H1 (cell line): ENCODE measurements around the gene RANBP3L. TPM values are rescaled to one million over a fixed set of nuclear protein-coding genes. Genes with fewer than 3 reads are reported as not detected.

ENCODE experiments used
- CTCF ChIA-PET: fragments of 300-600 bp; sonication (Branson Sonifier 250); formaldehyde crosslinking; loops from one replicate; lab custom pipeline; 2021; ENCODE audit not compliant: partially characterized antibody; lab: Charles Lee
- POLR2A ChIA-PET: fragments of 300-600 bp; sonication (Branson Sonifier 250); formaldehyde crosslinking; loops from one replicate; lab custom pipeline; 2021; ENCODE audit warnings: inconsistent platforms; ENCODE audit not compliant: partially characterized antibody; lab: Charles Lee
- DNase-seq, 2 experiments: peaks; one replicate each; pipeline versions ENCODE4 v3.0.0 to v3.0.0-alpha.2; 2010 to 2022; ENCODE audit warnings: low spot score in 2 of 2, low read depth in 1 of 2, mixed read lengths in 1 of 2
- FAIRE-seq: peaks from 2 replicates; lab custom pipeline; 2011; peaks lifted over from hg19 to GRCh38; lab: Jason Lieb, UNC
- H2AFZ ChIP-seq: 2 replicates; pipeline ENCODE4 v1.8.1; 2012; ENCODE audit warnings: low read length, inconsistent platforms
- H2AK5ac ChIP-seq: 2 replicates; pipeline ENCODE4 v1.6.1; 2013; ENCODE audit warnings: low read depth, low read length
- H2BK120ac ChIP-seq: replicated peaks from 2 replicates; pipeline ENCODE3; 2013; ENCODE audit warnings: low read depth, low read length, inconsistent platforms
- H2BK12ac ChIP-seq: 2 replicates; pipeline ENCODE4 v1.6.1; 2013; ENCODE audit warnings: low read depth, low read length
- H2BK15ac ChIP-seq: 2 replicates; pipeline ENCODE4 v1.6.1; 2013; ENCODE audit warnings: low read length
- H2BK20ac ChIP-seq: 2 replicates; pipeline ENCODE4 v1.6.1; 2013; ENCODE audit warnings: low read length
- H2BK5ac ChIP-seq: 2 replicates; pipeline ENCODE4 v1.6.1; 2013; ENCODE audit warnings: low read depth, low read length
- H3K14ac ChIP-seq: 2 replicates; pipeline ENCODE4 v1.6.1; 2013; ENCODE audit warnings: inconsistent platforms; ENCODE audit not compliant: insufficient read length
- H3K18ac ChIP-seq: 2 replicates; pipeline ENCODE4 v1.6.1; 2013; ENCODE audit warnings: low read length; ENCODE audit errors: extremely low read depth
- H3K23ac ChIP-seq: 2 replicates; pipeline ENCODE4 v1.6.1; 2013; ENCODE audit warnings: inconsistent platforms; ENCODE audit not compliant: insufficient read length
- H3K23me2 ChIP-seq: 2 replicates; pipeline ENCODE4 v1.6.1; 2013; ENCODE audit warnings: low read depth, low read length
- H3K27ac ChIP-seq: 2 replicates; pipeline ENCODE4 v1.6.1; 2011; ENCODE audit warnings: low read depth, low read length, inconsistent platforms
- H3K27me3 ChIP-seq, 4 experiments: replicated peaks in 1 of 4; 1 replicate in 1 of 4; 2 replicates in 3 of 4; pipeline versions ENCODE4 v1.6.1 to v1.8.1; 2011 to 2013; ENCODE audit warnings: low read length in 3 of 4, mild to moderate bottlenecking in 3 of 4, inconsistent platforms in 2 of 4, mixed read lengths in 2 of 4, moderate library complexity in 1 of 4; ENCODE audit not compliant: control insufficient read depth in 3 of 4, insufficient read depth in 3 of 4; ENCODE audit errors: extremely low read depth in 1 of 4
- H3K36me3 ChIP-seq, 4 experiments: 2 replicates each; pipeline versions ENCODE4 v1.6.1 to v1.8.1; 2011 to 2013; ENCODE audit warnings: mild to moderate bottlenecking in 4 of 4, low read length in 3 of 4, moderate library complexity in 2 of 4, control low read depth in 1 of 4, inconsistent platforms in 1 of 4; ENCODE audit not compliant: insufficient read depth in 4 of 4, control insufficient read depth in 2 of 4
- H3K4ac ChIP-seq: replicated peaks from 2 replicates; pipeline ENCODE3; 2013; ENCODE audit warnings: low read length, low read depth, mixed read lengths, inconsistent platforms; ENCODE audit not compliant: insufficient read length
- H3K4me1 ChIP-seq, 4 experiments: replicated peaks in 1 of 4; 1 replicate in 1 of 4; 2 replicates in 3 of 4; pipeline versions ENCODE4 v1.6.1 to v1.8.1; 2011 to 2013; ENCODE audit warnings: low read length in 3 of 4, inconsistent platforms in 2 of 4, mixed read lengths in 1 of 4; ENCODE audit not compliant: insufficient read depth in 4 of 4, control insufficient read depth in 3 of 4
- H3K4me2 ChIP-seq, 2 experiments: 2 replicates each; pipeline versions ENCODE4 v1.6.1 to v1.8.1; 2011 to 2013; ENCODE audit warnings: low read depth in 2 of 2, low read length in 2 of 2, control low read depth in 1 of 2, inconsistent platforms in 1 of 2, mild to moderate bottlenecking in 1 of 2; ENCODE audit not compliant: insufficient read depth in 1 of 2
- H3K4me3 ChIP-seq, 4 experiments: fragments of 200-600, 300-600 bp in 1 of 4; sonication (generic), shearing (Covaris generic), sonication (Bioruptor Twin) in 1 of 4; 2 replicates each; pipeline versions ENCODE4 v1.5.1 to v1.8.1; 2011 to 2016; ENCODE audit warnings: low read length in 4 of 4, low read depth in 3 of 4, control low read depth in 2 of 4, inconsistent platforms in 2 of 4, mild to moderate bottlenecking in 2 of 4, mixed read lengths in 1 of 4, moderate library complexity in 1 of 4; ENCODE audit not compliant: insufficient read depth in 2 of 4; ENCODE audit errors: extremely low read depth in 1 of 4
- H3K56ac ChIP-seq: replicated peaks from 2 replicates; pipeline ENCODE3; 2013; ENCODE audit warnings: low read depth, mild to moderate bottlenecking, mixed read lengths, low read length, inconsistent platforms; ENCODE audit not compliant: insufficient read length
- H3K79me1 ChIP-seq: 2 replicates; pipeline ENCODE4 v1.6.1; 2013; ENCODE audit warnings: low read depth, low read length, control low read depth
- H3K79me2 ChIP-seq, 2 experiments: 2 replicates each; pipeline versions ENCODE4 v1.6.1 to v1.8.1; 2012 to 2013; ENCODE audit warnings: low read length in 2 of 2, mild to moderate bottlenecking in 2 of 2, inconsistent platforms in 1 of 2; ENCODE audit not compliant: insufficient read depth in 2 of 2, control insufficient read depth in 1 of 2
- H3K9ac ChIP-seq, 4 experiments: replicated peaks in 1 of 4; 1 replicate in 1 of 4; 2 replicates in 3 of 4; pipeline versions ENCODE4 v1.6.1 to v1.8.1; 2011 to 2013; ENCODE audit warnings: low read depth in 3 of 4, low read length in 3 of 4, control low read depth in 2 of 4, mild to moderate bottlenecking in 2 of 4, moderate library complexity in 2 of 4, inconsistent platforms in 1 of 4; ENCODE audit errors: extremely low read depth in 1 of 4
- H3K9me3 ChIP-seq, 2 experiments: 2 replicates each; pipeline versions ENCODE4 v1.6.1 to v1.8.1; 2012 to 2013; ENCODE audit warnings: mild to moderate bottlenecking in 2 of 2, moderate library complexity in 2 of 2, control low read depth in 1 of 2, inconsistent platforms in 1 of 2, low read depth in 1 of 2, low read length in 1 of 2, mixed read lengths in 1 of 2; ENCODE audit not compliant: insufficient read depth in 2 of 2
- H4K20me1 ChIP-seq, 2 experiments: replicated peaks in 1 of 2; 2 replicates each; pipeline versions ENCODE3 to v1.8.1; 2011 to 2013; ENCODE audit warnings: inconsistent platforms in 2 of 2, low read length in 2 of 2, mild to moderate bottlenecking in 1 of 2; ENCODE audit not compliant: insufficient read depth in 2 of 2, control insufficient read depth in 1 of 2
- H4K5ac ChIP-seq: 2 replicates; pipeline ENCODE4 v1.6.1; 2013; ENCODE audit warnings: low read length, low read depth, mixed read lengths, inconsistent platforms; ENCODE audit not compliant: insufficient read length
- H4K8ac ChIP-seq: 2 replicates; pipeline ENCODE4 v1.8.0; 2013; ENCODE audit warnings: mild to moderate bottlenecking, moderate library complexity, low read length, inconsistent platforms; ENCODE audit not compliant: insufficient read depth; ENCODE audit errors: extremely low read depth
- H4K91ac ChIP-seq: replicated peaks from 2 replicates; pipeline ENCODE3; 2013; ENCODE audit warnings: low read length, mixed read lengths, inconsistent platforms; ENCODE audit not compliant: insufficient read length
- CREB1 ChIP-seq: IDR thresholded peaks from 2 replicates; pipeline ENCODE4 v1.6.1; 2012; ENCODE audit warnings: inconsistent platforms
- EP300 ChIP-seq, 2 experiments: IDR thresholded peaks; 1 replicate in 1 of 2; 2 replicates in 1 of 2; pipeline ENCODE4 v1.6.1; 2011 to 2012; ENCODE audit warnings: low read depth in 2 of 2, low read length in 2 of 2, mild to moderate bottlenecking in 2 of 2, borderline replicate concordance in 1 of 2, inconsistent platforms in 1 of 2, moderate library complexity in 1 of 2
- RFX5 ChIP-seq: IDR thresholded peaks from 2 replicates; pipeline ENCODE4 v1.6.1; 2011; ENCODE audit warnings: low read depth, low read length, improper control_type of control experiment, borderline replicate concordance
- RNF2 ChIP-seq: fragments of 200-900, 300-1000 bp; sonication (generic); IDR thresholded peaks from 2 replicates; pipeline ENCODE4 v1.7.1; 2016; ENCODE audit warnings: borderline replicate concordance, low read depth, mild to moderate bottlenecking, antibody characterized with exemption, low read length; ENCODE audit not compliant: poor library complexity, severe bottlenecking; ENCODE audit errors: missing control alignments
- SP1 ChIP-seq: IDR thresholded peaks from 2 replicates; pipeline ENCODE4 v1.6.1; 2011; ENCODE audit warnings: low read depth, low read length
- USF2 ChIP-seq: IDR thresholded peaks from 2 replicates; pipeline ENCODE4 v1.6.1; 2011; ENCODE audit warnings: low read length, improper control_type of control experiment
- YY1 ChIP-seq: IDR thresholded peaks from 2 replicates; pipeline ENCODE4 v1.6.1; 2011; ENCODE audit warnings: low read depth, mild to moderate bottlenecking, low read length
- WGBS, 2 experiments: shearing (Covaris generic) in 1 of 2; methylation state at CpG; one replicate each; pipeline versions ENCODE4 v1.1.6 to v1.1.7; 2013 to 2015; ENCODE audit warnings: low lambda C conversion rate in 2 of 2, mixed read lengths in 2 of 2, inconsistent platforms in 1 of 2, low coverage in 1 of 2, missing lambda C conversion rate in 1 of 2; ENCODE audit not compliant: insufficient replicate concordance in 2 of 2, insufficient coverage in 1 of 2, insufficient read length in 1 of 2; ENCODE audit errors: extremely low coverage in 1 of 2, missing lambda C conversion rate in 1 of 2; 5-methylcytosine and 5-hydroxymethylcytosine counted together
- polyA plus RNA-seq, 7 experiments: library from polyadenylated mRNA; depleted of rRNA in 3 of 7; stranded (reverse) in 5 of 7; unstranded in 2 of 7; fragments of >200 nt in 5 of 7; fragments of 200-250 nt in 2 of 7; gene quantifications; 1 replicate in 5 of 7; 2 replicates in 1 of 7; 4 replicates in 1 of 7; pipeline versions ENCODE4 v1.2.1 to v1.2.3, GENCODE V29; 2011 to 2013; ENCODE audit warnings: missing spikeins in 2 of 7, mixed read lengths in 2 of 7
- total RNA-seq: library from RNA; stranded (reverse); fragmentation: NEBNext Ultra II Directional; extraction: Animal tissue kit (Norgen Biotek cat#: 25700); gene quantifications from 2 replicates; pipeline ENCODE4 v1.2.1, GENCODE V29; 2021
- TF ChIP-seq, protein P1 (sequence below): IDR thresholded peaks from 2 replicates; pipeline ENCODE4 v1.6.1; 2012; ENCODE audit warnings: inconsistent platforms

Gene RANBP3L
- total and polyA plus RNA-seq, 2 of the 8 experiments (the other 6 are each of a cell fraction or from before 2014, with no cell fraction given) = not detected

GRCh38 chr5:36241631-36242533 is 59.8 kb downstream of the RANBP3L start, which contains the start of gene NADK2:
Gene NADK2, minus strand, starts transcription at chr5:36241925. Its CDS starts 127 bp downstream, at chr5:36241798.
- Histone ChIP-seq H3K27me3 (peaks cover 1 to 12% (median 6%) of the 10 kb centered on the region in 4 experiments), H3K56ac (peak within 1 kb of the TSS; percentile 75), H3K36me3 (no peaks in the 10 kb centered on the region), H2BK20ac (no peak within 1 kb of the TSS), H3K4me1 (peaks cover 3 to 4% (median 3%) of the 10 kb centered on the region in 4 experiments; a peak in 5 of 7 replicates), H2BK12ac (peak within 1 kb of the TSS; percentile 95), H3K9me3 (no peaks in the 10 kb centered on the region), H3K23me2 (peaks cover 2% of the 10 kb centered on the region; the same call in 1 of the 2 replicates), H2AK5ac (peak within 1 kb of the TSS; percentile 95; the same call in 1 of the 2 replicates), H3K18ac (peak within 1 kb of the TSS; percentile 93), H2AFZ (peak within 1 kb of the TSS; percentile 95), H2BK5ac (peak within 1 kb of the TSS; percentile 88), H2BK15ac (peak within 1 kb of the TSS; percentile 95; the same call in 1 of the 2 replicates), H4K91ac (peak within 1 kb of the TSS; percentile 97), H3K9ac (peak within 1 kb of the TSS; percentile 81 to 94 (median 92)), H3K4me2 (peak within 1 kb of the TSS; percentile 72 to 78), H4K8ac (peak within 1 kb of the TSS; percentile 99), H4K5ac (peak within 1 kb of the TSS; percentile 96), H2BK120ac (no peak within 1 kb of the TSS), H3K14ac (no peak within 1 kb of the TSS), H3K4me3 (peak within 1 kb of the TSS; percentile 65 to 91 (median 76)), H3K27ac (peak within 1 kb of the TSS; percentile 89; the same call in 1 of the 2 replicates), H3K79me1 (no peaks in the 10 kb centered on the region), H3K4ac (peak within 1 kb of the TSS; percentile 91), H3K79me2 (0 out of 4 replicates have a peak, but pooled peaks cover 0 to 2% of the 10 kb centered on the region in 2 experiments), H3K23ac (no peak within 1 kb of the TSS), H4K20me1 (no peaks in the 10 kb centered on the region)
- peak; percentile 91 to 92 for DNase-seq
- 4% methylated on average over 54 of the region's 100 CpGs; no CpG with 5 or more reads in 1 of the 2 experiments for WGBS, 2 experiments
- no peak for FAIRE-seq
- ChIA-PET POLR2A (interaction anchor here (0.9 to 1.8 kb wide), 10 partner anchors 11 to 204 kb away, joined by 3 to 8 read pairs (median 4); no protein-coding TSS in a partner anchor), CTCF (interaction anchor here (0.7 to 3.0 kb wide), 24 partner anchors 10 to 454 kb away, joined by 3 to 16 read pairs (median 3); partner anchors contain the start of genes LMBRD2 and SKP2)
- TF ChIP-seq YY1 (peak; percentile 86), USF2 (peak; percentile 60), RFX5 (no peak), RNF2 (peak; percentile 66), CREB1 (peak; percentile 45; the same call in 1 of the 2 replicates), EP300 (IDR thresholded peaks at IDR 0.05; ENCODE audit: borderline replicate concordance in 1 of 2, low read depth in 2 of 2, low read length in 2 of 2) (peak in 1 of 2 experiments; percentile 65; a peak in 1 of 3 replicates), SP1 (peak; percentile 39; the same call in 1 of the 2 replicates)
- TF ChIP-seq, protein P1, sequence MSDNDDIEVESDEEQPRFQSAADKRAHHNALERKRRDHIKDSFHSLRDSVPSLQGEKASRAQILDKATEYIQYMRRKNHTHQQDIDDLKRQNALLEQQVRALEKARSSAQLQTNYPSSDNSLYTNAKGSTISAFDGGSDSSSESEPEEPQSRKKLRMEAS = peak; percentile 100
